Osteocyte (in vitro differentiated cells): ENCODE results near the gene TCP11. TPM values are rescaled to one million over a fixed set of nuclear protein-coding genes. Genes with fewer than 3 reads are reported as not detected.

Experiments used
- DNase-seq: peaks from one replicate; pipeline ENCODE4 v3.0.0; 2021; ENCODE audit warnings: mixed read lengths; ENCODE audit not compliant: unreplicated experiment; ENCODE audit errors: extremely low spot score
- H3K27ac Mint-ChIP-seq: one replicate; pipeline ENCODE4 v1.8.0; 2021; ENCODE audit warnings: mild to moderate bottlenecking, mixed read lengths; ENCODE audit not compliant: unreplicated experiment
- H3K27me3 Mint-ChIP-seq: one replicate; pipeline ENCODE4 v1.8.0; 2021; ENCODE audit warnings: mixed read lengths; ENCODE audit not compliant: unreplicated experiment
- H3K36me3 Mint-ChIP-seq: one replicate; pipeline ENCODE4 v1.8.0; 2021; ENCODE audit warnings: mixed read lengths; ENCODE audit not compliant: unreplicated experiment
- H3K4me1 Mint-ChIP-seq: one replicate; pipeline ENCODE4 v1.8.0; 2021; ENCODE audit warnings: mixed read lengths; ENCODE audit not compliant: unreplicated experiment
- H3K4me3 Mint-ChIP-seq: one replicate; pipeline ENCODE4 v1.8.0; 2021; ENCODE audit warnings: mild to moderate bottlenecking, moderate library complexity, mixed read lengths; ENCODE audit not compliant: unreplicated experiment
- H3K9me3 Mint-ChIP-seq: one replicate; pipeline ENCODE4 v1.8.0; 2021; ENCODE audit warnings: mixed read lengths; ENCODE audit not compliant: unreplicated experiment
- CTCF ChIP-seq: fragments of 200-600 bp; sonication (generic); IDR thresholded peaks from 2 replicates; pipeline ENCODE4 v1.5.0; 2021; ENCODE audit warnings: antibody characterized with exemption, mild to moderate bottlenecking, moderate library complexity
- total RNA-seq: library from RNA; stranded (reverse); gene quantifications from 2 replicates; pipeline ENCODE4 v1.2.1, GENCODE V29; 2021

TCP11 gene
- total RNA-seq, 1 donor from 2014 or later: 0.43 TPM

- Mint-ChIP-seq H3K9me3 (no peaks in the 10 kb centered on the region), H3K27me3 (no peaks in the 10 kb centered on the region), H3K4me3 (no peak overlapping the region), H3K36me3 (peaks cover 38% of the 10 kb centered on the region), H3K27ac (no peak overlapping the region), H3K4me1 (peaks cover 40% of the 10 kb centered on the region)
- no peak for TF ChIP-seq CTCF
- DNase-seq: peak; percentile 79
These were observed 55.5 kb downstream of the TCP11 start for GRCh38 chr6:35085359-35086281.

GRCh38 chr6:35084511-35085203, 56.5 kb downstream of the TCP11 start:
- Mint-ChIP-seq H3K4me1 (peaks cover 31% of the 10 kb centered on the region), H3K36me3 (peaks cover 35% of the 10 kb centered on the region), H3K27ac (peak overlapping the region; percentile 31), H3K4me3 (no peak overlapping the region), H3K9me3 (no peaks in the 10 kb centered on the region), H3K27me3 (no peaks in the 10 kb centered on the region)
- TF ChIP-seq CTCF: no peak
- peak; percentile 64 for DNase-seq

GRCh38 chr6:35084041-35084491, 57.1 kb downstream of the TCP11 start:
- H3K4me1 Mint-ChIP-seq: peaks cover 25% of the 10 kb centered on the region
- peak overlapping the region; percentile 10 for H3K27ac Mint-ChIP-seq
- TF ChIP-seq CTCF: no peak
- H3K36me3 Mint-ChIP-seq: peaks cover 33% of the 10 kb centered on the region
- no peaks in the 10 kb centered on the region for H3K27me3 Mint-ChIP-seq
- H3K9me3 Mint-ChIP-seq: no peaks in the 10 kb centered on the region
- peak; percentile 63 for DNase-seq
- H3K4me3 Mint-ChIP-seq: no peak overlapping the region

GRCh38 chr6:35083507-35083906, 57.6 kb downstream of the TCP11 start:
- H3K4me3 Mint-ChIP-seq: no peak overlapping the region
- peaks cover 33% of the 10 kb centered on the region for H3K36me3 Mint-ChIP-seq
- no peaks in the 10 kb centered on the region for H3K27me3 Mint-ChIP-seq
- TF ChIP-seq CTCF: no peak
- no peaks in the 10 kb centered on the region for H3K9me3 Mint-ChIP-seq
- DNase-seq: no peak
- peaks cover 21% of the 10 kb centered on the region for H3K4me1 Mint-ChIP-seq
- H3K27ac Mint-ChIP-seq: peak overlapping the region; percentile 10
